SK-N-SH (cell line): ENCODE results near the gene STX11. TPM values are rescaled to one million over a fixed set of nuclear protein-coding genes. Genes with fewer than 3 reads are reported as not detected.

Experiments
- CTCF ChIA-PET: fragments of 300-600, 350-600 bp; formaldehyde crosslinking; extraction: SDS; loops from one replicate; lab custom pipeline; 2021; lab: Yijun Ruan, JAX
- POLR2A ChIA-PET: fragments of 350-600 bp; sonication (Branson Sonifier 250); formaldehyde crosslinking; extraction: SDS; loops from one replicate; lab custom pipeline; 2020; ENCODE audit warnings: antibody characterized with exemption, inconsistent platforms; lab: Yijun Ruan, JAX
- DNase-seq: peaks from one replicate; pipeline ENCODE4 v3.0.0; 2012
- H2AFZ ChIP-seq: fragments of 200-600 bp; sonication (generic); 2 replicates; pipeline ENCODE4 v1.8.1; 2016; ENCODE audit warnings: antibody characterized with exemption, mild to moderate bottlenecking, low read depth
- H3F3A ChIP-seq: fragments of 200-600 bp; sonication (generic); replicated peaks from 2 replicates; pipeline ENCODE3; 2016; ENCODE audit warnings: antibody characterized with exemption, mild to moderate bottlenecking; ENCODE audit not compliant: insufficient read depth
- H3K27ac ChIP-seq, 2 experiments: fragments of 200-500 bp in 1 of 2; fragments of 200-600 bp in 1 of 2; sonication (Bioruptor generic) in 1 of 2; sonication (generic), shearing (Covaris generic) in 1 of 2; 2 replicates each; pipeline versions ENCODE4 v1.5.1 to v1.6.1; 2014 to 2016; ENCODE audit warnings: low read depth in 2 of 2, inconsistent platforms in 1 of 2, low read length in 1 of 2, mild to moderate bottlenecking in 1 of 2, mixed read lengths in 1 of 2
- H3K27me3 ChIP-seq: fragments of 200-600 bp; sonication (generic), shearing (Covaris generic); 2 replicates; pipeline ENCODE4 v1.6.1; 2016; ENCODE audit warnings: mixed run types; ENCODE audit not compliant: insufficient read depth
- H3K36me3 ChIP-seq, 2 experiments: fragments of 200-500 bp in 1 of 2; fragments of 200-600 bp in 1 of 2; sonication (Bioruptor generic) in 1 of 2; sonication (generic) in 1 of 2; replicated peaks in 1 of 2; 2 replicates each; pipeline versions ENCODE3 to v1.5.1; 2014 to 2016; ENCODE audit warnings: low read length in 1 of 2, mild to moderate bottlenecking in 1 of 2; ENCODE audit not compliant: insufficient read depth in 2 of 2, control insufficient read depth in 1 of 2
- H3K4me1 ChIP-seq, 2 experiments: fragments of 200-500 bp in 1 of 2; fragments of 200-600 bp in 1 of 2; sonication (Bioruptor generic) in 1 of 2; sonication (generic), shearing (Covaris generic) in 1 of 2; 2 replicates each; pipeline versions ENCODE4 v1.5.1 to v1.6.1; 2014 to 2016; ENCODE audit warnings: low read depth in 1 of 2, low read length in 1 of 2, mixed run types in 1 of 2; ENCODE audit not compliant: insufficient read depth in 2 of 2, control insufficient read depth in 1 of 2
- H3K4me2 ChIP-seq: fragments of 200-600 bp; sonication (generic), shearing (Covaris generic); 2 replicates; pipeline ENCODE4 v1.6.1; 2017; ENCODE audit warnings: mixed run types
- H3K4me3 ChIP-seq, 2 experiments: fragments of 200-500 bp in 1 of 2; fragments of 200-600 bp in 1 of 2; sonication (Bioruptor generic) in 1 of 2; sonication (generic), shearing (Covaris generic) in 1 of 2; 2 replicates each; pipeline versions ENCODE4 v1.5.1 to v1.8.1; 2014 to 2016; ENCODE audit warnings: low read depth in 2 of 2, inconsistent platforms in 1 of 2, low read length in 1 of 2, mild to moderate bottlenecking in 1 of 2, mixed read lengths in 1 of 2, moderate library complexity in 1 of 2
- H3K79me2 ChIP-seq: fragments of 200-600 bp; sonication (generic); 2 replicates; pipeline ENCODE4 v1.8.1; 2017; ENCODE audit warnings: mild to moderate bottlenecking; ENCODE audit not compliant: insufficient read depth
- H3K9ac ChIP-seq: fragments of 200-600 bp; sonication (generic); 2 replicates; pipeline ENCODE4 v1.6.1; 2017; ENCODE audit warnings: mixed run types
- H3K9me2 ChIP-seq: fragments of 200-600 bp; sonication (generic); 2 replicates; pipeline ENCODE4 v1.6.1; 2017; ENCODE audit warnings: mixed run types
- H3K9me3 ChIP-seq: fragments of 200-600 bp; sonication (generic); 2 replicates; pipeline ENCODE4 v1.6.1; 2017; ENCODE audit warnings: mixed run types, mild to moderate bottlenecking, moderate library complexity
- H4K20me1 ChIP-seq: fragments of 200-600 bp; sonication (generic); 2 replicates; pipeline ENCODE4 v1.6.1; 2017; ENCODE audit warnings: mild to moderate bottlenecking, mixed run types; ENCODE audit not compliant: insufficient read depth
- CHD2 ChIP-seq: fragments of 150-350 bp; IDR thresholded peaks from 2 replicates; pipeline ENCODE4 v1.6.1; 2018; ENCODE audit warnings: low read length; ENCODE audit not compliant: partially characterized antibody
- ELF1 ChIP-seq: IDR thresholded peaks from 2 replicates; pipeline ENCODE4 v1.4.0; 2012
- EZH2phosphoT487 ChIP-seq: fragments of 200-600 bp; sonication (generic); IDR thresholded peaks from 2 replicates; pipeline ENCODE4 v1.6.1; 2017; ENCODE audit warnings: low read depth, mixed run types, mild to moderate bottlenecking, antibody characterized with exemption, moderate library complexity, borderline replicate concordance
- FOSL2 ChIP-seq: IDR thresholded peaks from 2 replicates; pipeline ENCODE4 v1.4.0; 2012; ENCODE audit warnings: low read depth, mild to moderate bottlenecking, moderate library complexity, borderline replicate concordance
- FOXJ3 ChIP-seq: sonication (generic); formaldehyde crosslinking; IDR thresholded peaks from 2 replicates; pipeline ENCODE4 v1.5.1; 2020; ENCODE audit warnings: mild to moderate bottlenecking, missing genetic modification reagents
- MXI1 ChIP-seq: IDR thresholded peaks from 2 replicates; pipeline ENCODE4 v1.6.1; 2012; ENCODE audit warnings: mild to moderate bottlenecking, low read depth, low read length, improper control_type of control experiment
- POLR2AphosphoS5 ChIP-seq: IDR thresholded peaks from 2 replicates; pipeline ENCODE4 v1.6.1; 2012; ENCODE audit warnings: low read depth, low read length
- RXRA ChIP-seq: IDR thresholded peaks from 2 replicates; pipeline ENCODE4 v1.4.0; 2012; ENCODE audit warnings: low read depth, mild to moderate bottlenecking, borderline replicate concordance
- TAF1 ChIP-seq: IDR thresholded peaks from 2 replicates; pipeline ENCODE4 v1.6.1; 2012; ENCODE audit warnings: low read depth, mild to moderate bottlenecking, low read length, moderate library complexity, borderline replicate concordance
- TCF12 ChIP-seq: IDR thresholded peaks from 2 replicates; pipeline ENCODE4 v1.4.0; 2012
- TEAD4 ChIP-seq: IDR thresholded peaks from 2 replicates; pipeline ENCODE4 v1.4.0; 2012; ENCODE audit warnings: mild to moderate bottlenecking, borderline replicate concordance; ENCODE audit not compliant: insufficient read depth
- YY1 ChIP-seq: IDR thresholded peaks from 2 replicates; pipeline ENCODE4 v1.4.0; 2012; ENCODE audit warnings: low read depth, mild to moderate bottlenecking
- WGBS: methylation state at CpG from one replicate; pipeline ENCODE4 v1.1.6; 2017; ENCODE audit warnings: low lambda C conversion rate; 5-methylcytosine and 5-hydroxymethylcytosine counted together
- polyA plus RNA-seq, 3 experiments: library from polyadenylated mRNA; depleted of rRNA; stranded (reverse); fragments of >200 nt; gene quantifications; 2 replicates each; pipeline ENCODE4 v1.2.3, GENCODE V29; 2012
- TF ChIP-seq, protein P1 (sequence below): IDR thresholded peaks from 2 replicates; pipeline ENCODE4 v1.4.0; 2012; ENCODE audit warnings: low read depth, borderline replicate concordance
- TF ChIP-seq, protein P2 (sequence below): IDR thresholded peaks from 2 replicates; pipeline ENCODE4; 2012
- TF ChIP-seq, protein P3 (sequence below): IDR thresholded peaks from 2 replicates; pipeline ENCODE4 v1.6.1; 2012; ENCODE audit warnings: mild to moderate bottlenecking, low read depth, low read length, moderate library complexity
- TF ChIP-seq, protein P4 (sequence below): IDR thresholded peaks from 2 replicates; pipeline ENCODE4 v1.4.0; 2012; ENCODE audit warnings: low read depth
- TF ChIP-seq, protein P5 (sequence below): fragments of 150-350 bp; IDR thresholded peaks from 2 replicates; pipeline ENCODE4 v1.6.1; 2016; ENCODE audit warnings: mild to moderate bottlenecking, low read depth, low read length

STX11 gene
- polyA plus RNA-seq, 1 of the 3 experiments (the other 2 are of a cell fraction), result 0.15 TPM

DNA sequence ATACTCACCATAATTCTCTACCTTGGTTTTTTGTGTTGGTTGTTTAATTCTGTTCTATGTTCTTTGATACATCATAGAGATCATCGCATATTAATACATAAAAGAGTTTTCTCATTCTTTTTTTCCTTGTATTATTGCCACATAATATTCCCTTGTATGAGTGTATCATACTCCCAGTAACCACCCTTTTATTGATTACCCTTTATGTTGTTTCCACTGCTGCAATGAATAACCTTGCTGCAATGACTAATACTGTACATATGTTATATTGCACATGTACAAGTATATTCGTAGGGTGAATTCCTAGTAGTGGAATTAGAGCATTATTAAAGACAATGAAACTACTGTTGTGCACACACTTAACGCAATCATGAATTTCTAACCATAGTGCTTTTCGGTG lies 45.8 kb upstream of the STX11 start:
- TF ChIP-seq FOXJ3 (CRISPR knock-in tag) (no peak), YY1 (no peak), POLR2AphosphoS5 (no peak), FOSL2 (no peak), CHD2 (no peak), TCF12 (no peak), TEAD4 (no peak), EZH2phosphoT487 (no peak), MXI1 (no peak), TAF1 (no peak), RXRA (no peak), ELF1 (no peak)
- TF ChIP-seq, protein P1, sequence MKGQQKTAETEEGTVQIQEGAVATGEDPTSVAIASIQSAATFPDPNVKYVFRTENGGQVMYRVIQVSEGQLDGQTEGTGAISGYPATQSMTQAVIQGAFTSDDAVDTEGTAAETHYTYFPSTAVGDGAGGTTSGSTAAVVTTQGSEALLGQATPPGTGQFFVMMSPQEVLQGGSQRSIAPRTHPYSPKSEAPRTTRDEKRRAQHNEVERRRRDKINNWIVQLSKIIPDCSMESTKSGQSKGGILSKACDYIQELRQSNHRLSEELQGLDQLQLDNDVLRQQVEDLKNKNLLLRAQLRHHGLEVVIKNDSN, result no peak
- TF ChIP-seq, protein P2, sequence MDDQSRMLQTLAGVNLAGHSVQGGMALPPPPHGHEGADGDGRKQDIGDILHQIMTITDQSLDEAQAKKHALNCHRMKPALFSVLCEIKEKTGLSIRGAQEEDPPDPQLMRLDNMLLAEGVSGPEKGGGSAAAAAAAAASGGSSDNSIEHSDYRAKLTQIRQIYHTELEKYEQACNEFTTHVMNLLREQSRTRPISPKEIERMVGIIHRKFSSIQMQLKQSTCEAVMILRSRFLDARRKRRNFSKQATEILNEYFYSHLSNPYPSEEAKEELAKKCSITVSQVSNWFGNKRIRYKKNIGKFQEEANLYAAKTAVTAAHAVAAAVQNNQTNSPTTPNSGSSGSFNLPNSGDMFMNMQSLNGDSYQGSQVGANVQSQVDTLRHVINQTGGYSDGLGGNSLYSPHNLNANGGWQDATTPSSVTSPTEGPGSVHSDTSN, result no peak
- TF ChIP-seq, protein P3, sequence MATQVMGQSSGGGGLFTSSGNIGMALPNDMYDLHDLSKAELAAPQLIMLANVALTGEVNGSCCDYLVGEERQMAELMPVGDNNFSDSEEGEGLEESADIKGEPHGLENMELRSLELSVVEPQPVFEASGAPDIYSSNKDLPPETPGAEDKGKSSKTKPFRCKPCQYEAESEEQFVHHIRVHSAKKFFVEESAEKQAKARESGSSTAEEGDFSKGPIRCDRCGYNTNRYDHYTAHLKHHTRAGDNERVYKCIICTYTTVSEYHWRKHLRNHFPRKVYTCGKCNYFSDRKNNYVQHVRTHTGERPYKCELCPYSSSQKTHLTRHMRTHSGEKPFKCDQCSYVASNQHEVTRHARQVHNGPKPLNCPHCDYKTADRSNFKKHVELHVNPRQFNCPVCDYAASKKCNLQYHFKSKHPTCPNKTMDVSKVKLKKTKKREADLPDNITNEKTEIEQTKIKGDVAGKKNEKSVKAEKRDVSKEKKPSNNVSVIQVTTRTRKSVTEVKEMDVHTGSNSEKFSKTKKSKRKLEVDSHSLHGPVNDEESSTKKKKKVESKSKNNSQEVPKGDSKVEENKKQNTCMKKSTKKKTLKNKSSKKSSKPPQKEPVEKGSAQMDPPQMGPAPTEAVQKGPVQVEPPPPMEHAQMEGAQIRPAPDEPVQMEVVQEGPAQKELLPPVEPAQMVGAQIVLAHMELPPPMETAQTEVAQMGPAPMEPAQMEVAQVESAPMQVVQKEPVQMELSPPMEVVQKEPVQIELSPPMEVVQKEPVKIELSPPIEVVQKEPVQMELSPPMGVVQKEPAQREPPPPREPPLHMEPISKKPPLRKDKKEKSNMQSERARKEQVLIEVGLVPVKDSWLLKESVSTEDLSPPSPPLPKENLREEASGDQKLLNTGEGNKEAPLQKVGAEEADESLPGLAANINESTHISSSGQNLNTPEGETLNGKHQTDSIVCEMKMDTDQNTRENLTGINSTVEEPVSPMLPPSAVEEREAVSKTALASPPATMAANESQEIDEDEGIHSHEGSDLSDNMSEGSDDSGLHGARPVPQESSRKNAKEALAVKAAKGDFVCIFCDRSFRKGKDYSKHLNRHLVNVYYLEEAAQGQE, result no peak
- TF ChIP-seq, protein P4, sequence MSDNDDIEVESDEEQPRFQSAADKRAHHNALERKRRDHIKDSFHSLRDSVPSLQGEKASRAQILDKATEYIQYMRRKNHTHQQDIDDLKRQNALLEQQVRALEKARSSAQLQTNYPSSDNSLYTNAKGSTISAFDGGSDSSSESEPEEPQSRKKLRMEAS, result no peak
- TF ChIP-seq, protein P5, sequence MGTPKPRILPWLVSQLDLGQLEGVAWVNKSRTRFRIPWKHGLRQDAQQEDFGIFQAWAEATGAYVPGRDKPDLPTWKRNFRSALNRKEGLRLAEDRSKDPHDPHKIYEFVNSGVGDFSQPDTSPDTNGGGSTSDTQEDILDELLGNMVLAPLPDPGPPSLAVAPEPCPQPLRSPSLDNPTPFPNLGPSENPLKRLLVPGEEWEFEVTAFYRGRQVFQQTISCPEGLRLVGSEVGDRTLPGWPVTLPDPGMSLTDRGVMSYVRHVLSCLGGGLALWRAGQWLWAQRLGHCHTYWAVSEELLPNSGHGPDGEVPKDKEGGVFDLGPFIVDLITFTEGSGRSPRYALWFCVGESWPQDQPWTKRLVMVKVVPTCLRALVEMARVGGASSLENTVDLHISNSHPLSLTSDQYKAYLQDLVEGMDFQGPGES, result no peak
- POLR2A ChIA-PET, result no interaction called here
- H2AFZ ChIP-seq, result no peak overlapping the region
- H3K4me2 ChIP-seq, result no peak overlapping the region
- WGBS, result 38% methylated on average over 4 of the region's 4 CpGs
- no peak overlapping the region for H3K27ac ChIP-seq
- DNase-seq, result no peak
- H3K9me2 ChIP-seq, result no peaks in the 10 kb centered on the region
- no peaks in the 10 kb centered on the region for H3K36me3 ChIP-seq
- no peaks in the 10 kb centered on the region for H3F3A ChIP-seq
- H3K27me3 ChIP-seq, result no peaks in the 10 kb centered on the region; the same call in 1 of the 2 replicates
- no peaks in the 10 kb centered on the region for H3K9me3 ChIP-seq
- no peak overlapping the region for H3K9ac ChIP-seq
- no peaks in the 10 kb centered on the region for H4K20me1 ChIP-seq
- no peaks in the 10 kb centered on the region for H3K79me2 ChIP-seq
- H3K4me1 ChIP-seq, result no peaks in the 10 kb centered on the region
- CTCF ChIA-PET, result interaction anchor here (0.8 to 2.5 kb wide), 8 partner anchors 9 to 1922 kb away, joined by 3 to 17 read pairs (median 3); partner anchors contain the start of gene SF3B5
- H3K4me3 ChIP-seq, result peak overlapping the region in 1 of 2 experiments; percentile 40; a peak in 1 of 4 replicates
